ENCODE measurements around the gene CALHM3. TPM values are rescaled to one million over a fixed set of nuclear protein-coding genes. Genes with fewer than 3 reads are reported as not detected.
A peak's percentile ranks its signal among the peaks of the same experiment; 100 is the strongest.

CALHM3 gene
- polyA plus RNA-seq, 1 of the 3 experiments (the other 2 are of a cell fraction) = not detected

- TF ChIP-seq EZH2phosphoT487 (IDR thresholded peaks at IDR 0.05; ENCODE audit: borderline replicate concordance, low read depth) (no peak), MEF2A (IDR thresholded peaks at IDR 0.05; ENCODE audit: borderline replicate concordance, low read depth) (no peak), ELF1 (IDR thresholded peaks at IDR 0.05) (no peak), CTCF (IDR thresholded peaks at IDR 0.05) (no peak), RCOR1 (IDR thresholded peaks at IDR 0.05; ENCODE audit: low read length) (no peak), MAX (IDR thresholded peaks at IDR 0.05; ENCODE audit: low read depth) (no peak), TEAD4 (IDR thresholded peaks at IDR 0.05; ENCODE audit: borderline replicate concordance, insufficient read depth) (no peak), FOSL2 (IDR thresholded peaks at IDR 0.05; ENCODE audit: borderline replicate concordance, low read depth) (no peak), ZBTB33 (IDR thresholded peaks at IDR 0.05; ENCODE audit: borderline replicate concordance, low read depth) (no peak), NFIC (IDR thresholded peaks at IDR 0.05; ENCODE audit: borderline replicate concordance) (no peak)
Measured at GRCh38 chr10:103517234-103518085, 38.4 kb upstream of the CALHM3 start (continued).

GRCh38 chr10:103514244-103514643 lies 35.2 kb upstream of the CALHM3 start:
- Histone ChIP-seq H3K9me2 (no peaks in the 10 kb centered on the region), H4K20me1 (ENCODE audit: insufficient read depth) (no peaks in the 10 kb centered on the region), H3K9me3 (no peaks in the 10 kb centered on the region), H3K27me3 (ENCODE audit: insufficient read depth) (no peaks in the 10 kb centered on the region), H3K4me3 (ENCODE audit: low read depth in 2 of 2, low read length in 1 of 2) (no peak overlapping the region), H3K27ac (ENCODE audit: low read depth in 2 of 2, low read length in 1 of 2) (no peak overlapping the region), H3K9ac (no peak overlapping the region), H3K4me2 (no peak overlapping the region), H3F3A (replicated peaks; ENCODE audit: insufficient read depth) (no peaks in the 10 kb centered on the region), H3K36me3 (replicated peaks in 1 of 2; ENCODE audit: control insufficient read depth in 1 of 2, insufficient read depth in 2 of 2, low read length in 1 of 2) (no peaks in the 10 kb centered on the region), H3K79me2 (ENCODE audit: insufficient read depth) (no peaks in the 10 kb centered on the region), H2AFZ (ENCODE audit: low read depth) (no peak overlapping the region), H3K4me1 (ENCODE audit: control insufficient read depth in 1 of 2, insufficient read depth in 2 of 2, low read depth in 1 of 2, low read length in 1 of 2) (peaks cover 0 to 8% of the 10 kb centered on the region in 2 experiments; a peak in 1 of 4 replicates)
- ChIA-PET CTCF (no interaction called here), POLR2A (no interaction called here)
- 74% methylated on average over 5 of the region's 5 CpGs for WGBS (ENCODE audit: low lambda C conversion rate)
- peak; percentile 2 for DNase-seq
- TF ChIP-seq RXRA (IDR thresholded peaks at IDR 0.05; ENCODE audit: borderline replicate concordance, low read depth) = no peak
- no peak for TF ChIP-seq RAD21 (IDR thresholded peaks at IDR 0.05; ENCODE audit: low read length)
- no peak for TF ChIP-seq REST (IDR thresholded peaks at IDR 0.05; ENCODE audit: low read depth, low read length)
- TF ChIP-seq YY1 (IDR thresholded peaks at IDR 0.05; ENCODE audit: low read depth) = no peak
- no peak for TF ChIP-seq JUND (IDR thresholded peaks at IDR 0.05)
- TF ChIP-seq CTCF (IDR thresholded peaks at IDR 0.05) = no peak
- no peak for TF ChIP-seq IRF3 (IDR thresholded peaks at IDR 0.05; ENCODE audit: low read depth, low read length)
- no peak for TF ChIP-seq ELF1 (IDR thresholded peaks at IDR 0.05)
- TF ChIP-seq USF2 (IDR thresholded peaks at IDR 0.05; ENCODE audit: borderline replicate concordance, low read depth, low read length) = no peak
